ENCODE data around the gene PSMD14. TPM values are rescaled to one million over a fixed set of nuclear protein-coding genes. Genes with fewer than 3 reads are reported as not detected.
"Not testable (repeated sequence)": the region's sequence is repeated elsewhere in the genome, so short reads cannot be mapped to it uniquely, and the experiment has no call there.

Gene PSMD14
- total and polyA plus RNA-seq, 2 of the 13 experiments (the other 11 are each of a cell fraction or from before 2014, with no cell fraction given): 60.6 to 149 TPM

GRCh38 chr2:161360095-161360654, 52.0 kb downstream of the PSMD14 start:
- ATAC-seq (peak; percentile 86), DNase-seq (ENCODE audit: low spot score) (peak; percentile 81)
- Histone ChIP-seq H3K9me3 (ENCODE audit: low read length) (peaks cover 34% of the 10 kb centered on the region), H3K27ac (ENCODE audit: extremely low read length, insufficient read depth, low read length) (peak overlapping the region; percentile 7), H3K4me1 (ENCODE audit: insufficient read depth, low read length) (peaks cover 20% of the 10 kb centered on the region; the same call in 1 of the 2 replicates), H3K79me2 (ENCODE audit: insufficient read depth, low read length) (peaks cover 41% of the 10 kb centered on the region)
- H2AFZ ChIP-seq (ENCODE audit: low read length); H3K27me3 ChIP-seq (ENCODE audit: control insufficient read depth in 1 of 2, insufficient read depth in 2 of 2, low read length in 2 of 2); FAIRE-seq; H3K9ac ChIP-seq (ENCODE audit: insufficient read depth, low read depth, low read length); H3K36me3 ChIP-seq (replicated peaks in 1 of 2; ENCODE audit: control insufficient read depth in 1 of 2, insufficient read depth in 2 of 2, low read length in 2 of 2); H3K4me3 ChIP-seq (replicated peaks in 1 of 3; ENCODE audit: insufficient read depth in 1 of 3, low read depth in 2 of 3, low read length in 3 of 3); H4K20me1 ChIP-seq (ENCODE audit: insufficient read depth, low read length); CTCF ChIA-PET (ENCODE audit: low intra/inter-chr PET ratio, low total read pairs); H3K4me2 ChIP-seq (ENCODE audit: low read depth, low read length); POLR2A ChIA-PET; in situ Hi-C loops (cut with HindIII; ENCODE audit: extremely low pct_ligation_motif_present, low pct_unique_long_range_greater_than_20kb); BruUV-seq (replicated peaks); TF ChIP-seq SOX13, SOX6 (IDR thresholded peaks at IDR 0.05): not testable (repeated sequence)
- intact Hi-C loops (cut with micrococcal nuclease; ENCODE audit: unreplicated experiment): loop anchor here (5.0 kb wide), 1 partner anchor 53 kb away; the partner anchor contains the start of gene PSMD14
- 92% methylated on average over 8 of the region's 8 CpGs for WGBS (ENCODE audit: low lambda C conversion rate)
- peak; percentile 73 for TF ChIP-seq ZMYM4 (CRISPR knock-in tag; IDR thresholded peaks at IDR 0.05)
- peak; percentile 77 for TF ChIP-seq POGZ (CRISPR knock-in tag; IDR thresholded peaks at IDR 0.05)
- TF ChIP-seq SOX13 (CRISPR knock-in tag; conservative IDR thresholded peaks at IDR 0.05 in 1 of 2, IDR thresholded peaks at IDR 0.05 in 1 of 2): 0 out of 4 replicates have a peak, but pooled peaks of 1 of the 2 experiments have one; percentile 14
- peak; percentile 54 for TF ChIP-seq ZMYM2 (CRISPR knock-in tag; IDR thresholded peaks at IDR 0.05)
- 0 out of 2 replicates have a peak, but pooled peaks have one; percentile 14 for TF ChIP-seq FOXA3 (CRISPR knock-in tag; IDR thresholded peaks at IDR 0.05)
- 0 out of 2 replicates have a peak, but pooled peaks have one; percentile 16 for TF ChIP-seq TBX2 (CRISPR knock-in tag; IDR thresholded peaks at IDR 0.05; ENCODE audit: borderline replicate concordance)
- TF ChIP-seq ZBTB34 (CRISPR knock-in tag; IDR thresholded peaks at IDR 0.05): 0 out of 2 replicates have a peak, but pooled peaks have one; percentile 34
- TF ChIP-seq, protein P1, sequence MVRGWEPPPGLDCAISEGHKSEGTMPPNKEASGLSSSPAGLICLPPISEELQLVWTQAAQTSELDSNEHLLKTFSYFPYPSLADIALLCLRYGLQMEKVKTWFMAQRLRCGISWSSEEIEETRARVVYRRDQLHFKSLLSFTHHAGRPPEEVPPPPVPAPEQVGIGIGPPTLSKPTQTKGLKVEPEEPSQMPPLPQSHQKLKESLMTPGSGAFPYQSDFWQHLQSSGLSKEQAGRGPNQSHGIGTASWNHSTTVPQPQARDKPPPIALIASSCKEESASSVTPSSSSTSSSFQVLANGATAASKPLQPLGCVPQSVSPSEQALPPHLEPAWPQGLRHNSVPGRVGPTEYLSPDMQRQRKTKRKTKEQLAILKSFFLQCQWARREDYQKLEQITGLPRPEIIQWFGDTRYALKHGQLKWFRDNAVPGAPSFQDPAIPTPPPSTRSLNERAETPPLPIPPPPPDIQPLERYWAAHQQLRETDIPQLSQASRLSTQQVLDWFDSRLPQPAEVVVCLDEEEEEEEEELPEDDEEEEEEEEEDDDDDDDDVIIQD (CRISPR knock-in tag; IDR thresholded peaks at IDR 0.05; ENCODE audit: low read depth): peak; percentile 90; the same call in 1 of the 2 replicates
- 0 out of 2 replicates have a peak, but pooled peaks have one; percentile 64 for TF ChIP-seq ZNF644 (CRISPR knock-in tag; IDR thresholded peaks at IDR 0.05; ENCODE audit: low read depth)
- peak; percentile 24; the same call in 1 of the 2 replicates for TF ChIP-seq SOX6 (CRISPR knock-in tag; IDR thresholded peaks at IDR 0.05)
- TF ChIP-seq JUND (CRISPR knock-in tag; IDR thresholded peaks at IDR 0.05): 0 out of 2 replicates have a peak, but pooled peaks have one; percentile 29
- TF ChIP-seq CBX5 (CRISPR knock-in tag; IDR thresholded peaks at IDR 0.05; ENCODE audit: borderline replicate concordance): 0 out of 2 replicates have a peak, but pooled peaks have one; percentile 45
- peak; percentile 86 for TF ChIP-seq SP5 (CRISPR knock-in tag; IDR thresholded peaks at IDR 0.05; ENCODE audit: borderline replicate concordance, low read depth)
- TF ChIP-seq, protein P2, sequence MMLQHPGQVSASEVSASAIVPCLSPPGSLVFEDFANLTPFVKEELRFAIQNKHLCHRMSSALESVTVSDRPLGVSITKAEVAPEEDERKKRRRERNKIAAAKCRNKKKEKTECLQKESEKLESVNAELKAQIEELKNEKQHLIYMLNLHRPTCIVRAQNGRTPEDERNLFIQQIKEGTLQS (CRISPR knock-in tag; IDR thresholded peaks at IDR 0.05): 0 out of 2 replicates have a peak, but pooled peaks have one; percentile 64
- peak; percentile 17; the same call in 1 of the 2 replicates for TF ChIP-seq ZMYM3 (CRISPR knock-in tag; IDR thresholded peaks at IDR 0.05)
- TF ChIP-seq ZNF362 (CRISPR knock-in tag; IDR thresholded peaks at IDR 0.05; ENCODE audit: borderline replicate concordance): peak; percentile 95
- peak; percentile 50; the same call in 1 of the 2 replicates for TF ChIP-seq RXRA (CRISPR knock-in tag; IDR thresholded peaks at IDR 0.05)
- peak; percentile 49 to 62; a peak in 1 of 4 replicates for TF ChIP-seq NR2F1 (CRISPR knock-in tag; IDR thresholded peaks at IDR 0.05)
- TF ChIP-seq NR2F6 (IDR thresholded peaks at IDR 0.05): peak; percentile 60
- TF ChIP-seq NR2F6 (CRISPR knock-in tag; IDR thresholded peaks at IDR 0.05): peak; percentile 83

Measured in HepG2 (cell line).